DMS53 treated with DMSO at 0.1 percent for 48 hours (cell line): ENCODE data around the gene DNASE1L1.

Source experiments
- DNase-seq: peaks from one replicate; lab custom pipeline; 2025; ENCODE audit not compliant: unreplicated experiment; lab: John Stamatoyannopoulos, UW

Gene DNASE1L1

GRCh38 chrX:154409222-154409871, at the start of gene DNASE1L1:
Gene DNASE1L1, minus strand, starts transcription at chrX:154409254. Its CDS starts 3,686 bp downstream, at chrX:154405568.
- no peak for DNase-seq

GRCh38 chrX:154458116-154458953, 49.3 kb upstream of the DNASE1L1 start, which contains the start of gene PLXNA3:
Gene PLXNA3, plus strand, starts transcription at chrX:154458281. Its CDS starts 1,903 bp downstream, at chrX:154460184.
- DNase-seq, result no peak

- DNase-seq, result peak; percentile 42
These were observed 48.5 kb upstream of the DNASE1L1 start for GRCh38 chrX:154457491-154458115.

- DNase-seq, result no peak
These were observed 43.8 kb upstream of the DNASE1L1 start for GRCh38 chrX:154452823-154453222.

GRCh38 chrX:154450312-154450711, 41.3 kb upstream of the DNASE1L1 start:
- DNase-seq, result no peak

GRCh38 chrX:154449618-154450017, 40.6 kb upstream of the DNASE1L1 start:
- no peak for DNase-seq

GRCh38 chrX:154448484-154448883, 39.4 kb upstream of the DNASE1L1 start:
- no peak for DNase-seq

- no peak for DNase-seq
These were observed 37.4 kb upstream of the DNASE1L1 start for GRCh38 chrX:154446430-154446829.

GRCh38 chrX:154445776-154446175, 36.7 kb upstream of the DNASE1L1 start:
- no peak for DNase-seq

GRCh38 chrX:154444755-154445246, 35.7 kb upstream of the DNASE1L1 start:
- DNase-seq, result no peak

GRCh38 chrX:154443992-154444754, 35.1 kb upstream of the DNASE1L1 start, which contains the start of gene FAM50A:
Gene FAM50A, plus strand, starts transcription at chrX:154444141. Its CDS starts 95 bp downstream, at chrX:154444236.
- DNase-seq, result peak; percentile 32

GRCh38 chrX:154443479-154443910, 34.4 kb upstream of the DNASE1L1 start:
- no peak for DNase-seq

GRCh38 chrX:154441984-154442707, 33.1 kb upstream of the DNASE1L1 start:
- DNase-seq, result no peak

GRCh38 chrX:154441564-154441963, 32.5 kb upstream of the DNASE1L1 start:
- no peak for DNase-seq

GRCh38 chrX:154440623-154441357, 31.7 kb upstream of the DNASE1L1 start:
- DNase-seq, result no peak

- no peak for DNase-seq
These were observed 30.8 kb upstream of the DNASE1L1 start for GRCh38 chrX:154439841-154440240.

GRCh38 chrX:154437971-154438893, 29.2 kb upstream of the DNASE1L1 start:
- no peak for DNase-seq
